ENCODE measurements around the gene UNKL.

DNA sequence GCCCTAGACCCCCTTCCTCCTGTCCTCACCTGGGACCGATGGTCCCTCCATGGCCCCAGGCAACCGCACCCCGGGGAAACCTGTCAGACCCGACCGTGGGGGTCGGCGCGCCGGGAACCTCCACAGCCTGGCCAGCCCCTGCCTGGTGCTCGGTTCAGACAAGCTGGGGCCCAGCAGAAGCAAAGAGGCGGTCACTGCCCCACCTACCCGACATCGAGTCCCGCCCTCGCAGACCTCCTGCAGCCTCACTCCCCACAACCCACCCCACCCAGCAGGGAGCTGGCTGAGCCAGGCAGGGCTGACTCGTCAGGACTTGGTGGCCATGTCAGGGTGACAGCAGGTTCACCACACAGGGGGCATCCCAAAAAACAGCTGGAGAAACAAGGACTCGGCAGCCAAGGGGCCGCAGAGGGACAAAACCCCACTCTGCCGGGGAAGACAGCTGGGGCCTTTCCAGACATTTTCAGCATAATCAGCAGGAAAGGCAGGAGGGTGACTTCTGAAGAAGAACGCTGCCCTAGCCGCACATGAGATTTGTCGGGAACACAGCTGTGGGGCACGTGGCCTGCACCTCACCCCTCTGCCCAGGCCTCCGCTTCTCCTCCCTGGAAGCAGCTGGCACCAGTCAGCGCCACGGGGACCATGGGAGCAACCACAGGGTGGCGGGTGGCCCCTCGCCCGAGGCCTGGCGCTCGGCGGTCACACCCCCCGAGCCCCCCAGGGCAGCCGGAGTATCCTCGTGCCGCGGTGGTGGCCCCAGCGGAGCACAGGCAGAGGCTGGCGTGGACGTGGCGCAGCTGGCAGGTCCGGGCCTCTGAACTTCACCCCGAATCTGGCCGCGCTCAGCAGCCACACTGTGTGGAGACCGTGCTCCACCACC is 39.8 kb downstream of the UNKL start:
- TF ChIP-seq, protein P1, sequence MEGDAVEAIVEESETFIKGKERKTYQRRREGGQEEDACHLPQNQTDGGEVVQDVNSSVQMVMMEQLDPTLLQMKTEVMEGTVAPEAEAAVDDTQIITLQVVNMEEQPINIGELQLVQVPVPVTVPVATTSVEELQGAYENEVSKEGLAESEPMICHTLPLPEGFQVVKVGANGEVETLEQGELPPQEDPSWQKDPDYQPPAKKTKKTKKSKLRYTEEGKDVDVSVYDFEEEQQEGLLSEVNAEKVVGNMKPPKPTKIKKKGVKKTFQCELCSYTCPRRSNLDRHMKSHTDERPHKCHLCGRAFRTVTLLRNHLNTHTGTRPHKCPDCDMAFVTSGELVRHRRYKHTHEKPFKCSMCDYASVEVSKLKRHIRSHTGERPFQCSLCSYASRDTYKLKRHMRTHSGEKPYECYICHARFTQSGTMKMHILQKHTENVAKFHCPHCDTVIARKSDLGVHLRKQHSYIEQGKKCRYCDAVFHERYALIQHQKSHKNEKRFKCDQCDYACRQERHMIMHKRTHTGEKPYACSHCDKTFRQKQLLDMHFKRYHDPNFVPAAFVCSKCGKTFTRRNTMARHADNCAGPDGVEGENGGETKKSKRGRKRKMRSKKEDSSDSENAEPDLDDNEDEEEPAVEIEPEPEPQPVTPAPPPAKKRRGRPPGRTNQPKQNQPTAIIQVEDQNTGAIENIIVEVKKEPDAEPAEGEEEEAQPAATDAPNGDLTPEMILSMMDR (IDR thresholded peaks at IDR 0.05; ENCODE audit: insufficient read depth, low read length, poor library complexity, severe bottlenecking) = no peak
- TF ChIP-seq EZH2phosphoT487 (conservative IDR thresholded peaks at IDR 0.05; ENCODE audit: low read length) = no peak
